Choroid plexus epithelial cell (primary cell): ENCODE measurements around the gene RAI14.

Source experiments
- DNase-seq: peaks from one replicate; pipeline ENCODE4 v3.0.0-alpha.2; 2010; ENCODE audit warnings: low read depth
- H3K4me3 ChIP-seq: 2 replicates; pipeline ENCODE4 v1.5.1; 2011; ENCODE audit warnings: low read depth, mild to moderate bottlenecking, control low read depth, low read length, moderate library complexity
- TF ChIP-seq, protein P1 (sequence below): conservative IDR thresholded peaks from 2 replicates; pipeline ENCODE4 v1.5.1; 2011; ENCODE audit warnings: low read depth, mild to moderate bottlenecking, control low read depth, inconsistent platforms, low read length, moderate library complexity

Gene RAI14

DNA sequence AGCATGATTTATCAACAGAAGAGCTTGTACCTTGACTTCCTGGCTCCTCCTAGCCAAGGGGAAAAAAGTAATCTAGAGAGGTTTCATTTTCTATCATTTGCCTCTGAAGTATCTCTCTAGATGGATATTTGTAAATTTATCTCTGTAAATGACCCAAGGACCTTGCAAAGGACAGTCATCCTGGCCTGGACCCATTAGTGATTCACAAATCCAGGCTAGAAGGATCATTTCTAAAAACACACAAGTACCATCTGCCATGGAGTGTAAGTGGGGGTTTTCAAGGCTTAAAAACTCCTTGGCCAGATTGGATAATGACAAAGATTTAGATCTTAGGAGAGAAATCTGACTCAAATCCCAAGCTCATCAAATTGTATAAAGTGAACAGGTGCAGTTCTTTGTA lies 190.9 kb downstream of the RAI14 start:
- DNase-seq = no peak
- TF ChIP-seq, protein P1, sequence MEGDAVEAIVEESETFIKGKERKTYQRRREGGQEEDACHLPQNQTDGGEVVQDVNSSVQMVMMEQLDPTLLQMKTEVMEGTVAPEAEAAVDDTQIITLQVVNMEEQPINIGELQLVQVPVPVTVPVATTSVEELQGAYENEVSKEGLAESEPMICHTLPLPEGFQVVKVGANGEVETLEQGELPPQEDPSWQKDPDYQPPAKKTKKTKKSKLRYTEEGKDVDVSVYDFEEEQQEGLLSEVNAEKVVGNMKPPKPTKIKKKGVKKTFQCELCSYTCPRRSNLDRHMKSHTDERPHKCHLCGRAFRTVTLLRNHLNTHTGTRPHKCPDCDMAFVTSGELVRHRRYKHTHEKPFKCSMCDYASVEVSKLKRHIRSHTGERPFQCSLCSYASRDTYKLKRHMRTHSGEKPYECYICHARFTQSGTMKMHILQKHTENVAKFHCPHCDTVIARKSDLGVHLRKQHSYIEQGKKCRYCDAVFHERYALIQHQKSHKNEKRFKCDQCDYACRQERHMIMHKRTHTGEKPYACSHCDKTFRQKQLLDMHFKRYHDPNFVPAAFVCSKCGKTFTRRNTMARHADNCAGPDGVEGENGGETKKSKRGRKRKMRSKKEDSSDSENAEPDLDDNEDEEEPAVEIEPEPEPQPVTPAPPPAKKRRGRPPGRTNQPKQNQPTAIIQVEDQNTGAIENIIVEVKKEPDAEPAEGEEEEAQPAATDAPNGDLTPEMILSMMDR = no peak
- H3K4me3 ChIP-seq = no peak overlapping the region

DNA sequence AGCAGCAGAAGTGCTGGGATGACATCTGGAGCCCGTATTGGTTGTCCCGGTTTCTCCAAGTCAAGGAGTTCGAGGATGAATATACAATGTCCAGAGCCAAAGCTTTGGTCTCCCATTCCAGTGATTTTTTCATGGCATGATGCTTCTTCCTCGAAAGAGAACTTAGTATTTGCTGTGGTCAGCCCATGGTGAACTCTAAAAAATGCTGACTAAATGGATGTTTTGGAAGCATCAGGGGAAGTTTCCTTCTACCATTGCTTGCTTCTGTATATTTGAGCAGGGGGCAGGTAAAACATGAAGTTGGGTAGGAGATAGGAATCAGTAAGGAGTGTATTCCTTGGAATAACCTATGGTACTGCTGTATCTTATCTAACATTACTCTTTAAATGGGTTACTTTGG lies 191.4 kb downstream of the RAI14 start:
- no peak for DNase-seq
- TF ChIP-seq, protein P1 = no peak
- no peak overlapping the region for H3K4me3 ChIP-seq

- TF ChIP-seq, protein P1 = no peak
- H3K4me3 ChIP-seq = no peak overlapping the region
- no peak for DNase-seq
Measured at GRCh38 chr5:34848230-34848629, 192.1 kb downstream of the RAI14 start.

- no peak overlapping the region for H3K4me3 ChIP-seq
- TF ChIP-seq, protein P1 = no peak
- DNase-seq = no peak
Measured at GRCh38 chr5:34849253-34849652, 193.1 kb downstream of the RAI14 start.

DNA sequence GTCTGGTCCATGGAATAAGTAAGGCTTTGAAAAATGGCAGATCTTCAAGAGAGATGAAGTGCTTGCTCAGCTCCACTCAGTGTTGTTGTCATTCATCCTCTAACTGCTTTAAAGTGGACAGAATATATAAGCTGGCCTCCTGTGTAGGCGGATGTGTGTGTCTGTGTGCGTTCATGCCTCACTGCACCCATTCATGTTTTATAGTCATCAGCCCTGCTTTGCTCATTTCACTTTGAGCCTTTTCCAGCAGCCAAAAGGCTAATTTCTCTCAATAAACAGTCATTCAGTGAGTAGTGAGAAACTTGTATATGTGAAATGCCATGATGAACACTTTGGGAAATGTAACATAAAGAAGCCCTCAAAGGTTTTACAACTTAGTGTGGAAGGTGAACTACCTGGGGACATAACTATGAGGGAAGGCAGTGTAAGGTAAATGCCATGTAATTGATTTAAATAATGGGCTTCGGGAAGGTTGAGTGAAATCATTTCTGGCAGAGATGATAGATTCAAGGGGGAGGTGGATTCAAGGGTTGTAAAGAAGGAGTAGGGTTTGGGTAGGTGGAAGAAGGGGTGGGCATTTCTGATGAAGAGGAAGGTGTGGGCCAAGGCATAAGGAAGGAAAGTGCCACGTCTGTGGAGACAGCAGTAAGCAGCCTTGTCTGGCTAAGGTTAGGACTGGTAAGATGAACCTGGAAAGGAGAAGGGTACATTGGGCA lies 198.5 kb downstream of the RAI14 start:
- TF ChIP-seq, protein P1 = no peak
- DNase-seq = no peak
- no peak overlapping the region for H3K4me3 ChIP-seq

DNA sequence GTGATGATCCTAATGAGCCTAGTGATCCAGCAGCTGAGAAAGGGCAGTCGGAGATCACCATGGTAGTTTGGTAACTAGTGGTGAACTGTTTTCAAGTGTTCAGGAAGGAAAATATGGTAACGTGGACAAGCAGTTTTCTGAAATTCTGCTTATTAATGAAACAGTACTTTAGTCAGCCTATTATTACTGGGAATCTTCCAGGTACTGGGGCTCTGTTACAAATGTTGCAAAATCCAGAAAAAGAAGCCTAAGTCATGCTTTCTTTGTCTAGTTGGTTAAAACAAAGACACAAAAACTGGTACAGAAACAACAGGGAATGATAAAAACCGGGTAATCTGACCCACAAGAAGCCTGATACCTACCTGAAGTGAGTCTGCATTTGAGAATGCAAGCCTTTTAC lies 201.0 kb downstream of the RAI14 start:
- H3K4me3 ChIP-seq = no peak overlapping the region
- TF ChIP-seq, protein P1 = no peak
- DNase-seq = peak; percentile 38

- H3K4me3 ChIP-seq = no peak overlapping the region
- DNase-seq = no peak
- TF ChIP-seq, protein P1 = no peak
Measured at GRCh38 chr5:34857894-34858293, 201.8 kb downstream of the RAI14 start.
